ENCODE measurements around the gene MINDY3. TPM values are rescaled to one million over a fixed set of nuclear protein-coding genes. Genes with fewer than 3 reads are reported as not detected.

The MINDY3 gene
- total and polyA plus RNA-seq, 10 donors: 16.1 to 35.0 (median 30.0) TPM

DNA sequence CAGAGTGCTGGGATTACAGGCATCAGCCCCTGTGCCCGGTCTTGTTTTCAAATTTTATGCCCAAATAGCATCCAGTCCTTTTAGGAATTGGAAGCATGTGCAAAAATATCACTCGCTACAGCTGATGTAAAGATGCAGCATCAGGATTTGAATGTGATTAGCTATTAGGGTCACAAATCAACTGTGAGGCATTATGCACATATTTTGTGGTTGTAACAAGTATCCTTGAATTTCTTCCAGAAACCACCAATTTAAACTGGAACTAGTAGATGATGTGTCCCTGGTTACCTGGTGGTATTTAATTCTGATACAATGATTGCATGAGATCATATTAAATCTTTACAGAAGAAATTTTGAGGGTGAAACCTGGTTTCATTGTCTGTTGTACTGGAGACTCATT is 99.6 kb downstream of the MINDY3 start:
- peaks cover 0 to 6% (median 0%) of the 10 kb centered on the region in 7 donors for H3K27me3 ChIP-seq (replicated peaks in 1 of 7)

GRCh38 chr10:15759265-15759664 is 101.0 kb downstream of the MINDY3 start:
- TF ChIP-seq POLR2AphosphoS5 (IDR thresholded peaks at IDR 0.05): no peak
- TF ChIP-seq POLR2A (IDR thresholded peaks at IDR 0.05): no peak
- no peak for TF ChIP-seq CTCF (IDR thresholded peaks at IDR 0.05 in 8 of 11, conservative IDR thresholded peaks at IDR 0.05 in 3 of 11)
- no peak for DNase-seq
- Histone ChIP-seq H3K4me3 (no peak overlapping the region), H3K9me3 (peaks cover 0 to 5% (median 0%) of the 10 kb centered on the region in 8 donors), H3K27me3 (replicated peaks in 1 of 7) (peaks cover 0 to 6% (median 0%) of the 10 kb centered on the region in 7 donors), H3K27ac (no peak overlapping the region), H3K4me1 (no peaks in the 10 kb centered on the region), H3K36me3 (no peaks in the 10 kb centered on the region)
- intact Hi-C loops (cut with DNase I; ENCODE audit: low total_unique reads): no loop called here

More for the DNA sequence above, 99.6 kb downstream of the MINDY3 start:
- peaks cover 0 to 5% (median 0%) of the 10 kb centered on the region in 8 donors for H3K9me3 ChIP-seq
- no peaks in the 10 kb centered on the region for H3K4me1 ChIP-seq
- no peak overlapping the region for H3K27ac ChIP-seq
- no peak overlapping the region for H3K4me3 ChIP-seq
- no peaks in the 10 kb centered on the region for H3K36me3 ChIP-seq
- WGBS, 5 donors: 93 to 97% (median 96%) methylated on average over 2 of the region's 2 CpGs
- intact Hi-C loops (cut with DNase I; ENCODE audit: low total_unique reads): no loop called here
- DNase-seq: no peak
- no peak for TF ChIP-seq POLR2A (IDR thresholded peaks at IDR 0.05)
- no peak for TF ChIP-seq POLR2AphosphoS5 (IDR thresholded peaks at IDR 0.05)
- no peak for TF ChIP-seq CTCF (IDR thresholded peaks at IDR 0.05 in 8 of 11, conservative IDR thresholded peaks at IDR 0.05 in 3 of 11)

DNA sequence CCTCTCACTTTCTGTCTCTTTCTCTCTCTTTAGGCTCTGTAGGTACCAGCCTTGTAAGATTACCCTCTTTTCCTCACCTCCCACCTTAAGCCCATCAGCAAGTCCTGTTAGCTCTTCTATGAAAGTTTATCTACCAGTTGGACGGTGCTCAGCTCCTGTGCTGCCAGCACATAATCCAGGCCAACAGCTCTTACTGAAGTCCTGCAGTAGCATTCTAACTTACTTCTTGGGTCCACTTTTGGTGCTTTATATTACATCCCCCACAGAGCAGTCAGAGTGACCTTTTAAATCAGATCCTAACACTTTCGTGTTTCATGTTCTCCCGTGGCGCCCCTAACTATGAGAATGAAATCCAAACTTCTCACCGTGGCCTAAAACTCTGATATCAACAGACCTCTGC is 101.7 kb downstream of the MINDY3 start:
- Histone ChIP-seq H3K9me3 (peaks cover 0 to 5% (median 0%) of the 10 kb centered on the region in 8 donors), H3K36me3 (no peaks in the 10 kb centered on the region), H3K27ac (no peak overlapping the region), H3K4me1 (no peaks in the 10 kb centered on the region), H3K27me3 (replicated peaks in 1 of 7) (peaks cover 0 to 6% (median 0%) of the 10 kb centered on the region in 7 donors), H3K4me3 (no peak overlapping the region)
- 87 to 94% (median 89%) methylated on average over 5 of the region's 5 CpGs for WGBS, 5 donors
- TF ChIP-seq POLR2AphosphoS5 (IDR thresholded peaks at IDR 0.05) (no peak), POLR2A (IDR thresholded peaks at IDR 0.05) (no peak)
- intact Hi-C loops (cut with DNase I; ENCODE audit: low total_unique reads): no loop called here
- no peak for DNase-seq

DNA sequence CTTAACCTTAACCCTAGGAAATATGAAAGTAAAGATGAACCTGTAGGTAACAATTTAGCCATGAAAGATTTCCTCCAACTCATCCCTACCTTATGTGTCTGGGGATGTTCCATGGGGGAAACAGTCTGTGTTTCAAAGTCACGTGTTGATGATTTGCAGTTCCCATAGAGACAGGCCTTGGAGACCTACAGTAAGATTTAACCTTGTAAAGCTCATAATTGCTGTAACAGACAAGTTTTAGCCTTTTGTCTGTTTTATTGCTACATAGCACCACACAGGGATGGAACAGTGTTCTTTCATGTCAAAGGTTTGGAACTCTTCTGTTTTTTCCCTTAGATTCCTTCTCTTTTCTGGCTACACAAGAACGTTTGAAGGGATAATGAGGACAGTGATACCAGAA is 105.4 kb downstream of the MINDY3 start:
- DNase-seq: no peak
- Histone ChIP-seq H3K9me3 (no peaks in the 10 kb centered on the region), H3K27me3 (replicated peaks in 1 of 7) (peaks cover 0 to 8% (median 0%) of the 10 kb centered on the region in 7 donors), H3K27ac (no peak overlapping the region), H3K36me3 (no peaks in the 10 kb centered on the region), H3K4me3 (no peak overlapping the region), H3K4me1 (no peaks in the 10 kb centered on the region)
- WGBS, 5 donors: 38 to 69% (median 46%) methylated on average over 2 of the region's 2 CpGs
- intact Hi-C loops (cut with DNase I; ENCODE audit: low total_unique reads): no loop called here
- TF ChIP-seq POLR2A (IDR thresholded peaks at IDR 0.05) (no peak), CTCF (IDR thresholded peaks at IDR 0.05 in 8 of 11, conservative IDR thresholded peaks at IDR 0.05 in 3 of 11) (no peak), POLR2AphosphoS5 (IDR thresholded peaks at IDR 0.05) (no peak)

GRCh38 chr10:15751046-15751445 is 109.3 kb downstream of the MINDY3 start:
- TF ChIP-seq POLR2A (IDR thresholded peaks at IDR 0.05): no peak
- TF ChIP-seq POLR2AphosphoS5 (IDR thresholded peaks at IDR 0.05): no peak
- no peak for TF ChIP-seq CTCF (IDR thresholded peaks at IDR 0.05 in 8 of 11, conservative IDR thresholded peaks at IDR 0.05 in 3 of 11)
- WGBS, 5 donors: 76 to 88% (median 83%) methylated on average over 5 of the region's 5 CpGs
- DNase-seq: no peak
- no peak overlapping the region for H3K4me3 ChIP-seq
- H3K9me3 ChIP-seq: no peaks in the 10 kb centered on the region
- no peaks in the 10 kb centered on the region for H3K36me3 ChIP-seq
- intact Hi-C loops (cut with DNase I; ENCODE audit: low total_unique reads): no loop called here
- peaks cover 0 to 8% (median 0%) of the 10 kb centered on the region in 7 donors for H3K27me3 ChIP-seq (replicated peaks in 1 of 7)
- H3K27ac ChIP-seq: no peak overlapping the region
- no peaks in the 10 kb centered on the region for H3K4me1 ChIP-seq

Measured in spleen (tissue), 11 donors.